Measurements from ENCODE around the gene CTSE. TPM values are rescaled to one million over a fixed set of nuclear protein-coding genes. Genes with fewer than 3 reads are reported as not detected.

The CTSE gene
- total and polyA plus RNA-seq, 2 of the 13 experiments (the other 11 are each of a cell fraction or from before 2014, with no cell fraction given): 0.50 to 0.69 TPM

GRCh38 chr1:205980237-205980870, 43.3 kb downstream of the CTSE start:
- H4K20me1 ChIP-seq (ENCODE audit: insufficient read depth, low read length): no peaks in the 10 kb centered on the region
- intact Hi-C loops (cut with micrococcal nuclease; ENCODE audit: unreplicated experiment): no loop called here
- no peak overlapping the region for H2AFZ ChIP-seq (ENCODE audit: low read length)
- peaks cover 30% of the 10 kb centered on the region for H3K4me1 ChIP-seq (ENCODE audit: insufficient read depth, low read length)
- DNase-seq (ENCODE audit: low spot score) (no peak), ATAC-seq (no peak), FAIRE-seq (no peak)
- no peak overlapping the region for H3K4me3 ChIP-seq (replicated peaks in 1 of 3; ENCODE audit: insufficient read depth in 1 of 3, low read depth in 2 of 3, low read length in 3 of 3)
- TF ChIP-seq ATF1 (CRISPR knock-in tag; IDR thresholded peaks at IDR 0.05) (no peak), ATF7 (IDR thresholded peaks at IDR 0.05) (peak; percentile 40; the same call in 1 of the 2 replicates), ATF7 (CRISPR knock-in tag; IDR thresholded peaks at IDR 0.05) (no peak), PCBP2 (optimal IDR thresholded peaks at IDR 0.05; ENCODE audit: low read depth, low read length, poor library complexity, severe bottlenecking) (peak; percentile 46)
- no TSS peak for BruUV-seq (replicated peaks)
- peaks cover 3 to 15% of the 10 kb centered on the region in 2 experiments; a peak in 3 of 5 replicates for H3K27me3 ChIP-seq (ENCODE audit: control insufficient read depth in 1 of 2, insufficient read depth in 2 of 2, low read length in 2 of 2)
- in situ Hi-C loops (cut with HindIII; ENCODE audit: extremely low pct_ligation_motif_present, low pct_unique_long_range_greater_than_20kb): loop anchor here (5.0 kb wide), 1 partner anchor 127 kb away; no protein-coding TSS in a partner anchor
- POLR2A ChIA-PET: no interaction called here
- 31% methylated on average over 3 of the region's 3 CpGs for WGBS (ENCODE audit: low lambda C conversion rate)
- H3K79me2 ChIP-seq (ENCODE audit: insufficient read depth, low read length): no peaks in the 10 kb centered on the region
- H3K27ac ChIP-seq (ENCODE audit: extremely low read length, insufficient read depth, low read length): no peak overlapping the region
- H3K36me3 ChIP-seq (replicated peaks in 1 of 2; ENCODE audit: control insufficient read depth in 1 of 2, insufficient read depth in 2 of 2, low read length in 2 of 2): no peaks in the 10 kb centered on the region
- H3K4me2 ChIP-seq (ENCODE audit: low read depth, low read length): no peak overlapping the region
- no peaks in the 10 kb centered on the region for H3K9me3 ChIP-seq (ENCODE audit: low read length)
- CTCF ChIA-PET (ENCODE audit: low intra/inter-chr PET ratio, low total read pairs): no interaction called here
- H3K9ac ChIP-seq (ENCODE audit: insufficient read depth, low read depth, low read length): no peak overlapping the region

- Histone ChIP-seq H4K20me1 (ENCODE audit: insufficient read depth, low read length) (no peaks in the 10 kb centered on the region), H3K79me2 (ENCODE audit: insufficient read depth, low read length) (no peaks in the 10 kb centered on the region), H2AFZ (ENCODE audit: low read length) (no peak overlapping the region), H3K27ac (ENCODE audit: extremely low read length, insufficient read depth, low read length) (no peak overlapping the region), H3K4me2 (ENCODE audit: low read depth, low read length) (no peak overlapping the region), H3K36me3 (replicated peaks in 1 of 2; ENCODE audit: control insufficient read depth in 1 of 2, insufficient read depth in 2 of 2, low read length in 2 of 2) (no peaks in the 10 kb centered on the region), H3K4me1 (ENCODE audit: insufficient read depth, low read length) (peaks cover 25% of the 10 kb centered on the region), H3K9me3 (ENCODE audit: low read length) (no peaks in the 10 kb centered on the region), H3K4me3 (replicated peaks in 1 of 3; ENCODE audit: insufficient read depth in 1 of 3, low read depth in 2 of 3, low read length in 3 of 3) (no peak overlapping the region), H3K9ac (ENCODE audit: insufficient read depth, low read depth, low read length) (no peak overlapping the region), H3K27me3 (ENCODE audit: control insufficient read depth in 1 of 2, insufficient read depth in 2 of 2, low read length in 2 of 2) (peaks cover 3 to 15% of the 10 kb centered on the region in 2 experiments; a peak in 3 of 5 replicates)
- intact Hi-C loops (cut with micrococcal nuclease; ENCODE audit: unreplicated experiment): no loop called here
- no peak for TF ChIP-seq MAFF (IDR thresholded peaks at IDR 0.05; ENCODE audit: low read depth, low read length)
- no peak for TF ChIP-seq ZNF232 (CRISPR knock-in tag; IDR thresholded peaks at IDR 0.05; ENCODE audit: borderline replicate concordance)
- no peak for TF ChIP-seq ZNF333 (CRISPR knock-in tag; IDR thresholded peaks at IDR 0.05; ENCODE audit: borderline replicate concordance)
- no peak for TF ChIP-seq RFX1 (IDR thresholded peaks at IDR 0.05)
- TF ChIP-seq ZEB1 (IDR thresholded peaks at IDR 0.05; ENCODE audit: insufficient replicate concordance, low read depth): no peak
- no peak for TF ChIP-seq CTCF (CRISPR knock-in tag; IDR thresholded peaks at IDR 0.05)
- TF ChIP-seq MEIS2 (CRISPR knock-in tag; IDR thresholded peaks at IDR 0.05): no peak
- TF ChIP-seq REPIN1 (CRISPR knock-in tag; IDR thresholded peaks at IDR 0.05; ENCODE audit: borderline replicate concordance, low read depth): no peak
- TF ChIP-seq TP53 (CRISPR knock-in tag; conservative IDR thresholded peaks at IDR 0.05): no peak
- no peak for TF ChIP-seq TEAD2 (CRISPR knock-in tag; IDR thresholded peaks at IDR 0.05)
- no peak for TF ChIP-seq SP140L (CRISPR knock-in tag; IDR thresholded peaks at IDR 0.05; ENCODE audit: borderline replicate concordance)
- no peak for TF ChIP-seq ZNF674 (CRISPR knock-in tag; IDR thresholded peaks at IDR 0.05; ENCODE audit: low read depth)
- no peak for TF ChIP-seq ZFX (CRISPR knock-in tag; IDR thresholded peaks at IDR 0.05; ENCODE audit: low read depth)
- BruUV-seq (replicated peaks): no TSS peak
- no peak for FAIRE-seq
- ChIA-PET CTCF (ENCODE audit: low intra/inter-chr PET ratio, low total read pairs) (no interaction called here), POLR2A (no interaction called here)
- no peak for ATAC-seq
- DNase-seq (ENCODE audit: low spot score): no peak
- WGBS (ENCODE audit: low lambda C conversion rate): 5% methylated on average over 5 of the region's 6 CpGs
- in situ Hi-C loops (cut with HindIII; ENCODE audit: extremely low pct_ligation_motif_present, low pct_unique_long_range_greater_than_20kb): no loop called here
These were observed 44.4 kb downstream of the CTSE start for GRCh38 chr1:205979301-205979700.

All from HepG2 (cell line).